Measurements from ENCODE around the gene ATP6V1B1. TPM values are rescaled to one million over a fixed set of nuclear protein-coding genes. Genes with fewer than 3 reads are reported as not detected.
A peak's percentile ranks its signal among the peaks of the same experiment; 100 is the strongest.

The ATP6V1B1 gene
- total and polyA plus RNA-seq, 2 of the 13 experiments (the other 11 are each of a cell fraction or from before 2014, with no cell fraction given) = 0.58 to 1.6 TPM

GRCh38 chr2:71000780-71001591 lies 65.3 kb downstream of the ATP6V1B1 start (continued):
- no peak for TF ChIP-seq NONO (IDR thresholded peaks at IDR 0.05)
- TF ChIP-seq NONO (CRISPR knock-in tag; conservative IDR thresholded peaks at IDR 0.05) = 0 out of 2 replicates have a peak, but pooled peaks have one; percentile 45
- peak; percentile 73; the same call in 1 of the 2 replicates for TF ChIP-seq HOXA5 (CRISPR knock-in tag; IDR thresholded peaks at IDR 0.05)
- TF ChIP-seq, protein P1, sequence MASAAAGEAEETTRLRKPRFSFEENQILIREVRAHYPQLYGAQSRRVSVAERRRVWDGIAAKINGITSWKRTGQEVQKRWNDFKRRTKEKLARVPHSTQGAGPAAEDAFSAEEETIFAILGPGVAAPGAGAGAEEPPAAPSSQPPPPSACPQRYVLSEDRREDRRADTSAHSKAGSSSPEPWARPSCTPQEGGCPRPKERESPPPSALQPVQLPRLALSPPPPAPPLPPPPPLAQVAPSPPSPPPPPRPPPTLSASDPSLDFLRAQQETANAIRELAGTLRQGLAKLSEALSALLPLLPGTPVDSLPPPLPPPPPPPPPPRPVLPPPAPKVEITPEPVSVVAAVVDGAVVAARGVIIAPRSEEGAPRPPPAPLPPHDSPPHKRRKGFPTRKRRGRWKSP (CRISPR knock-in tag; IDR thresholded peaks at IDR 0.05) = 0 out of 2 replicates have a peak, but pooled peaks have one; percentile 16
- TF ChIP-seq MTA3 (CRISPR knock-in tag; IDR thresholded peaks at IDR 0.05) = no peak
- peak; percentile 69; the same call in 1 of the 2 replicates for TF ChIP-seq ZNF12 (CRISPR knock-in tag; IDR thresholded peaks at IDR 0.05)
- no peak for TF ChIP-seq ZNF10 (CRISPR knock-in tag; IDR thresholded peaks at IDR 0.05; ENCODE audit: borderline replicate concordance, low read depth)
- no peak for TF ChIP-seq ZNF766 (CRISPR knock-in tag; IDR thresholded peaks at IDR 0.05; ENCODE audit: borderline replicate concordance)
- TF ChIP-seq SOX5 (CRISPR knock-in tag; IDR thresholded peaks at IDR 0.05; ENCODE audit: borderline replicate concordance) = peak; percentile 28; the same call in 1 of the 2 replicates
- no peak for TF ChIP-seq KDM1A (CRISPR knock-in tag; IDR thresholded peaks at IDR 0.05)
- peak; percentile 51; the same call in 1 of the 2 replicates for TF ChIP-seq CCDC6 (CRISPR knock-in tag; IDR thresholded peaks at IDR 0.05)
- TF ChIP-seq ZNF382 (CRISPR knock-in tag; IDR thresholded peaks at IDR 0.05; ENCODE audit: borderline replicate concordance) = no peak
- no peak for TF ChIP-seq ZFP36 (IDR thresholded peaks at IDR 0.05; ENCODE audit: borderline replicate concordance, low read depth, low read length, partially characterized antibody)
- peak; percentile 57; the same call in 1 of the 2 replicates for TF ChIP-seq ZNF44 (CRISPR knock-in tag; IDR thresholded peaks at IDR 0.05)
- 0 out of 2 replicates have a peak, but pooled peaks have one; percentile 35 for TF ChIP-seq ZNF567 (CRISPR knock-in tag; IDR thresholded peaks at IDR 0.05; ENCODE audit: borderline replicate concordance)
- peak; percentile 99 for TF ChIP-seq CTCF (CRISPR knock-in tag; IDR thresholded peaks at IDR 0.05)
- TF ChIP-seq SRSF4 (IDR thresholded peaks at IDR 0.05; ENCODE audit: low read depth, low read length, poor library complexity, severe bottlenecking) = no peak
- TF ChIP-seq SUZ12 (IDR thresholded peaks at IDR 0.05; ENCODE audit: low read depth, low read length) = no peak
- no peak for TF ChIP-seq EED (CRISPR knock-in tag; IDR thresholded peaks at IDR 0.05)
- no peak for TF ChIP-seq ZSCAN30 (CRISPR knock-in tag; IDR thresholded peaks at IDR 0.05)
- no peak for TF ChIP-seq SCMH1 (CRISPR knock-in tag; IDR thresholded peaks at IDR 0.05; ENCODE audit: borderline replicate concordance)
- TF ChIP-seq PHF5A (CRISPR knock-in tag; IDR thresholded peaks at IDR 0.05; ENCODE audit: low read depth, unreplicated experiment) = peak; percentile 66
- no peak for TF ChIP-seq CBX2 (IDR thresholded peaks at IDR 0.05; ENCODE audit: low read depth, low read length)
- 0 out of 2 replicates have a peak, but pooled peaks have one; percentile 44 for TF ChIP-seq CBX2 (CRISPR knock-in tag; IDR thresholded peaks at IDR 0.05; ENCODE audit: low read depth)
- TF ChIP-seq, protein P2, sequence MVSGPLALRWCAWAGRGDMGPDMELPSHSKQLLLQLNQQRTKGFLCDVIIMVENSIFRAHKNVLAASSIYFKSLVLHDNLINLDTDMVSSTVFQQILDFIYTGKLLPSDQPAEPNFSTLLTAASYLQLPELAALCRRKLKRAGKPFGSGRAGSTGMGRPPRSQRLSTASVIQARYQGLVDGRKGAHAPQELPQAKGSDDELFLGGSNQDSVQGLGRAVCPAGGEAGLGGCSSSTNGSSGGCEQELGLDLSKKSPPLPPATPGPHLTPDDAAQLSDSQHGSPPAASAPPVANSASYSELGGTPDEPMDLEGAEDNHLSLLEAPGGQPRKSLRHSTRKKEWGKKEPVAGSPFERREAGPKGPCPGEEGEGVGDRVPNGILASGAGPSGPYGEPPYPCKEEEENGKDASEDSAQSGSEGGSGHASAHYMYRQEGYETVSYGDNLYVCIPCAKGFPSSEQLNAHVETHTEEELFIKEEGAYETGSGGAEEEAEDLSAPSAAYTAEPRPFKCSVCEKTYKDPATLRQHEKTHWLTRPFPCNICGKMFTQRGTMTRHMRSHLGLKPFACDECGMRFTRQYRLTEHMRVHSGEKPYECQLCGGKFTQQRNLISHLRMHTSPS (CRISPR knock-in tag; IDR thresholded peaks at IDR 0.05; ENCODE audit: low read depth) = no peak
- TF ChIP-seq PHF21A (CRISPR knock-in tag; IDR thresholded peaks at IDR 0.05) = no peak; the same call in 1 of the 2 replicates
- no peak for TF ChIP-seq ZNF225 (CRISPR knock-in tag; IDR thresholded peaks at IDR 0.05)

Measured in HepG2 (cell line).